Ovary (tissue), 9 donors: ENCODE measurements around the gene CRYBG2. TPM values are rescaled to one million over a fixed set of nuclear protein-coding genes. Genes with fewer than 3 reads are reported as not detected.

Experiments used
- DNase-seq, 5 donors: peaks; one replicate each; pipeline ENCODE4 v3.0.0-alpha.2; 2019 to 2020
- H3K27ac ChIP-seq, 2 donors: fragments of 200-600 bp; one replicate each; pipeline versions ENCODE4 v1.5.1 to v1.8.0; 2019 to 2022
- H3K27me3 ChIP-seq: fragments of 200-600 bp; one replicate; pipeline ENCODE4 v1.8.0; 2022
- H3K36me3 ChIP-seq: fragments of 200-600 bp; sonication (generic); one replicate; pipeline ENCODE4 v1.5.1; 2019
- H3K4me1 ChIP-seq: one replicate; pipeline ENCODE4 v1.8.1; 2013; ENCODE audit warnings: mild to moderate bottlenecking, moderate library complexity; ENCODE audit not compliant: insufficient read depth
- H3K4me3 ChIP-seq: fragments of 200-600 bp; sonication (generic); one replicate; pipeline ENCODE4 v1.5.1; 2017
- H3K9me3 ChIP-seq, 2 donors: fragments of 200-600 bp in 1 of 2; sonication (generic) in 1 of 2; one replicate each; pipeline versions ENCODE4 v1.5.1 to v1.8.1; 2013 to 2019; ENCODE audit warnings: mild to moderate bottlenecking in 1 of 2, moderate library complexity in 1 of 2
- EP300 ChIP-seq: sonication (generic); formaldehyde crosslinking; IDR thresholded peaks from one replicate; pipeline ENCODE4 v1.6.1; 2017; ENCODE audit warnings: antibody characterized with exemption
- POLR2A ChIP-seq: fragments of 450-650 bp; IDR thresholded peaks from one replicate; pipeline ENCODE4 v1.6.1; 2017; ENCODE audit warnings: antibody characterized with exemption, mild to moderate bottlenecking, moderate library complexity
- WGBS, 3 donors: extraction: QIAGEN DNeasy Blood & Tissue Kit in 1 of 3; methylation state at CpG; one replicate each; pipeline versions ENCODE4 v1.1.5 to v1.1.7; 2013 to 2017; 5-methylcytosine and 5-hydroxymethylcytosine counted together
- intact Hi-C, 4 donors: fragments of 100-400 bp; cut with DNase I; formaldehyde crosslinking; loops; one replicate each; pipeline versions ENCODE4 v1.11.0 to v1.15.1; 2022 to 2023
- polyA plus RNA-seq, 2 donors: library from polyadenylated mRNA; stranded (reverse); fragments of 200-250 nt in 1 of 2; fragments of 350-450 nt in 1 of 2; fragmentation: Illumina TruSeq in 1 of 2; extraction: RNeasy Lipid Tissue Mini Kit (QIAGEN cat#74804) in 1 of 2; gene quantifications; one replicate each; pipeline ENCODE4 v1.2.3, GENCODE V29; 2013 to 2014
- total RNA-seq, 7 donors: library from RNA; depleted of rRNA in 2 of 7; stranded (reverse); fragments of >200 nt in 2 of 7; fragmentation: NEBNext Ultra II Directional in 3 of 7; extraction: Animal tissue kit (Norgen Biotek cat#: 25700) in 3 of 7; gene quantifications; one replicate each; pipeline versions ENCODE4 v1.1.0 to v1.2.4, GENCODE V29; 2016 to 2023
- TF ChIP-seq, protein P1 (sequence below), 3 donors: fragments of 450-650 bp in 2 of 3; fragments of 200-600 bp in 1 of 3; IDR thresholded peaks; one replicate each; pipeline versions ENCODE4 v1.5.1 to v1.8.0; 2016 to 2022; ENCODE audit warnings: antibody characterized with exemption in 3 of 3, mild to moderate bottlenecking in 1 of 3
- donor health status: DM: no; HTN: no; CAD: no; lungs with moderate emphysema.
- donor health status: DM: no; HTN: no; CAD: no.
- donor health status: Bipolar disorder and iron deficiency.
- donor health status: DM: yes; HTN: yes; CAD: no.
- donor health status: DM: no; HTN: no; CAD: no.
- donor health status: DM: yes; HTN: yes; CAD: no.

The CRYBG2 gene
- total and polyA plus RNA-seq, 9 donors = 0.11 to 2.3 (median 0.23) TPM; not detected in 6

DNA sequence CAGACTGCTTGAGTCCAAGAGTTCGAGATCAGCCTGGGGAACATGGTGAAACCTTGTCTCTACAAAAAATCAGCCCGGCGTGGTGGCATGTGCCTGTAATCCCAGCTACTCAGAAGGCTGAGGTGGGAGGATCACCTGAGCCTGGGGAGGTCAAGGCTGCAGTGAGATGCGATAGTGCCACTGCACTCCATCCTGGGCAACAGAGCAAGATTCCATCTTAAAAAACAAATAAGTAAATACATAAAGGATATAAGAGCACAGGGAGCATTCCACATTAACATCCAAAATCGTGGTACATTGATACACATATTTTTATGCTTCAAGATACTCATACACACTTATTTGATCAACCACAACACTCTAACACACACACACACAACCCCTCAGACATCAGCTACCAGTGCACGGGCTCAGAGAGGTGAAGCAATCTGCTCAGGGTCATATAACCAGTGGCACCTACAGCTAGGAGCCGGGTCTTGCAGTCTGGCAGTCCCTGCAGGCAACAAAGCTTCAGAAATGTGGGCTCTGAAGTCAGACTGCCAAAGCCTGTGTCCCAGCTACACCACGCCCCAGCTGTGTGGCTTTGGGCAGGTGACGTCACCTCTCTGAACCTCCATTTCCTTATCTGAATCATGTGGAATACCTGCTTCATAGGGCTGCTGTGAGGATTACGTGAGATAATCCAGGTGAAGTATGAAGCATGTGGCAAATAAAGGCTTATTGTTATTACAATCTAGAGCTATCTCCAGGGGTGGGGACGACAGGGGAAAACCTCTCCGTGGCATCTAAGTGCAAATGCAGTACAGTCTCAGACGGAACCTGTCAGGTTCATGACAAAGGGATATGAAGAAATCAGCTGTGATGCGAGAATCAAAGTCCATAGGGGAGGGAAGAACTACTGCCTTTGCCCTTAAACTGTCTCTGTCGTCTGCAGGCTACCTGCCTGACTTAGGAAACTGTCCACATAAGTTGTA, 4.8 kb upstream of the CRYBG2 start:
- WGBS, 3 donors = 42 to 48% (median 44%) methylated on average over 15 of the region's 15 CpGs
- H3K27ac ChIP-seq = no peak overlapping the region
- H3K27me3 ChIP-seq = no peaks in the 10 kb centered on the region
- TF ChIP-seq POLR2A = no peak
- TF ChIP-seq, protein P1, sequence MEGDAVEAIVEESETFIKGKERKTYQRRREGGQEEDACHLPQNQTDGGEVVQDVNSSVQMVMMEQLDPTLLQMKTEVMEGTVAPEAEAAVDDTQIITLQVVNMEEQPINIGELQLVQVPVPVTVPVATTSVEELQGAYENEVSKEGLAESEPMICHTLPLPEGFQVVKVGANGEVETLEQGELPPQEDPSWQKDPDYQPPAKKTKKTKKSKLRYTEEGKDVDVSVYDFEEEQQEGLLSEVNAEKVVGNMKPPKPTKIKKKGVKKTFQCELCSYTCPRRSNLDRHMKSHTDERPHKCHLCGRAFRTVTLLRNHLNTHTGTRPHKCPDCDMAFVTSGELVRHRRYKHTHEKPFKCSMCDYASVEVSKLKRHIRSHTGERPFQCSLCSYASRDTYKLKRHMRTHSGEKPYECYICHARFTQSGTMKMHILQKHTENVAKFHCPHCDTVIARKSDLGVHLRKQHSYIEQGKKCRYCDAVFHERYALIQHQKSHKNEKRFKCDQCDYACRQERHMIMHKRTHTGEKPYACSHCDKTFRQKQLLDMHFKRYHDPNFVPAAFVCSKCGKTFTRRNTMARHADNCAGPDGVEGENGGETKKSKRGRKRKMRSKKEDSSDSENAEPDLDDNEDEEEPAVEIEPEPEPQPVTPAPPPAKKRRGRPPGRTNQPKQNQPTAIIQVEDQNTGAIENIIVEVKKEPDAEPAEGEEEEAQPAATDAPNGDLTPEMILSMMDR (IDR thresholded peaks at IDR 0.05) = no peak
- TF ChIP-seq EP300 = no peak
- intact Hi-C loops = no loop called here
- no peaks in the 10 kb centered on the region for H3K36me3 ChIP-seq
- no peak for DNase-seq
- H3K4me3 ChIP-seq = no peak overlapping the region
- H3K4me1 ChIP-seq = peaks cover 2% of the 10 kb centered on the region
- H3K9me3 ChIP-seq = no peaks in the 10 kb centered on the region

DNA sequence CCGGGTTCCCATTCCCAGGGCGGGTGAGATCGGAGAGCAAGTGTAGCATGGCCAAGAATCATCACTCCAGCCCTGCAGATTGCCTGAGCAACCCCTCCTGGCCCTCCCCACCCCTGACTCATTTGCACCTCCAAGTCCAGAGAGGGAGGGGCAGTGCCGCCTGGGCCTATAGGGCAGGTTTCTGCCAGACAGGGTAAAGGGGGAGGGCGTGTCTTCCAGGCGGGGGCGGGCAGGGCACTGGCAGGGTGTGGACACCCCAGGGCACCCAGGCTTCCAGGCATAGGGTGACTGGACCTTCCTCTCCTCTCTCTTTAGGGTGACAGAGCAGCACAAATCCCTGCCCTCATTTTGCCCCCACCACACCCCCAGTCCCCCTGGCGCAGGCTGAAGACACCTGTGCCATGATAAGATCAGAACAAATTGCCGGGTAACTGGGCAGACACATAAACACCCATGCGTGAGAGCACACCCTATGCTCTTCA, 3.2 kb upstream of the CRYBG2 start:
- Histone ChIP-seq H3K27ac (no peak overlapping the region), H3K4me1 (peaks cover 2% of the 10 kb centered on the region), H3K4me3 (no peak overlapping the region), H3K9me3 (no peaks in the 10 kb centered on the region), H3K36me3 (no peaks in the 10 kb centered on the region), H3K27me3 (no peaks in the 10 kb centered on the region)
- TF ChIP-seq, protein P1 (IDR thresholded peaks at IDR 0.05) = no peak
- no peak for TF ChIP-seq EP300
- no peak for TF ChIP-seq POLR2A
- DNase-seq = no peak
- intact Hi-C loops = no loop called here
- 53 to 65% (median 59%) methylated on average over 10 of the region's 10 CpGs for WGBS, 3 donors

DNA sequence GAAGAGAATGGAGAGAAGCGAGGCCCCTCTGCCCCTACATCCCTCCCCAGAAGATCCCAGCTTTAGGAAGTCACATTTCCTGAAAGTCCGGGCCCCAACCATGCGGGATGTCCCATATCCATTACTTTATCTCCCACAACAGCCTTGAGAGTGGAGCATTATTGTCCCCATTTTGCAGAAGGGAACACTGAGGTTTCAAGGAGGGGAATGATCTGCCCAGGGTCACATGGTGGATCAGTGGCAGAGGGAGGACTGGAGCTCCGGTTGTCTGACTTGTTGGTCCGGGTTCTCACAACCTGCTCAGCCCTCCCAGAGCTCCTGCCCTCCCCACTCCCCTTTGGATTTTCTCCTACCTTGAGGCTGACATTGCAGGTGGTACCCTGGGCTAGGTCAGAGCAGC, 2.2 kb upstream of the CRYBG2 start:
- H3K27me3 ChIP-seq = no peaks in the 10 kb centered on the region
- no peak for DNase-seq
- no peaks in the 10 kb centered on the region for H3K36me3 ChIP-seq
- H3K9me3 ChIP-seq = no peaks in the 10 kb centered on the region
- no peak overlapping the region for H3K4me3 ChIP-seq
- no peak overlapping the region for H3K27ac ChIP-seq
- H3K4me1 ChIP-seq = peaks cover 2% of the 10 kb centered on the region
- intact Hi-C loops = no loop called here
- WGBS, 3 donors = 80 to 92% (median 86%) methylated on average over 5 of the region's 5 CpGs
- TF ChIP-seq POLR2A (no peak), EP300 (no peak)
- TF ChIP-seq, protein P1 (IDR thresholded peaks at IDR 0.05) = no peak

DNA sequence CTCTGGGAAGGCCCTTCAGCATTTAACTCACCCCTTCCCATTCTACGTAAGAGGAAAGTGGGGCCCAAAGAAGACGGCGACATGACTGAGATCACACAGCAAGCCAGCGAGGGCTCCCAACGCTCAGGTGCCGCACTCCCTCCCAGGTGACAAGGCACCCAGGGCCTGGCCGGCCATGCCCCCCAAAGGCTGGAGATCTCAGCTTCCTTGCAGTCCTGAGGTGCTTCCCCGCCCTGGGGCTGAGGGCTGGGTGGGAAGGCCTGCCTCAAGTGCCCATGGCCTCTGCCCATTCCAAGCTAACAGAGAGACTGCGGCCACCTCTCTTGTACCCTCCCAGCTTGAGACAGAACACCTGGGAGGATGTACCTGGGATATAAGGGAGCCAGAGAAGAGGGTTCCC, 1.0 kb upstream of the CRYBG2 start:
- Histone ChIP-seq H3K4me1 (no peaks in the 10 kb centered on the region), H3K27me3 (no peaks in the 10 kb centered on the region), H3K27ac (no peak overlapping the region), H3K4me3 (no peak overlapping the region), H3K9me3 (no peaks in the 10 kb centered on the region), H3K36me3 (no peaks in the 10 kb centered on the region)
- TF ChIP-seq, protein P1 (IDR thresholded peaks at IDR 0.05) = no peak
- TF ChIP-seq EP300 (no peak), POLR2A (no peak)
- 84 to 91% (median 86%) methylated on average over 9 of the region's 9 CpGs for WGBS, 3 donors
- no peak for DNase-seq
- intact Hi-C loops = no loop called here
